PC-3 (cell line): ENCODE measurements around the gene SNED1.

ENCODE experiments used
- CTCF ChIP-seq: fragments of 300-600 bp; sonication (generic); conservative IDR thresholded peaks from 2 replicates; pipeline ENCODE4 v1.5.1; 2017; ENCODE audit warnings: antibody characterized with exemption, low read depth, mild to moderate bottlenecking, low read length
- EZH2 ChIP-seq: fragments of 300-600 bp; sonication (generic); IDR thresholded peaks from one replicate; pipeline ENCODE4 v1.6.1; 2017; ENCODE audit warnings: antibody characterized with exemption, mild to moderate bottlenecking, low read length; ENCODE audit not compliant: unreplicated experiment

- TF ChIP-seq CTCF (no peak), EZH2 (no peak)
Observed at GRCh38 chr2:241081190-241081642, 82.8 kb downstream of the SNED1 start.
